Ovary (tissue), 3 donors: ENCODE measurements around the gene DENND6A.

Experiments used
- EP300 ChIP-seq: sonication (generic); formaldehyde crosslinking; IDR thresholded peaks from one replicate; pipeline ENCODE4 v1.6.1; 2017; ENCODE audit warnings: antibody characterized with exemption
- POLR2A ChIP-seq: fragments of 450-650 bp; IDR thresholded peaks from one replicate; pipeline ENCODE4 v1.6.1; 2017; ENCODE audit warnings: antibody characterized with exemption, mild to moderate bottlenecking, moderate library complexity
- TF ChIP-seq, protein P1 (sequence below), 3 donors: fragments of 450-650 bp in 2 of 3; fragments of 200-600 bp in 1 of 3; IDR thresholded peaks; one replicate each; pipeline versions ENCODE4 v1.5.1 to v1.8.0; 2016 to 2022; ENCODE audit warnings: antibody characterized with exemption in 3 of 3, mild to moderate bottlenecking in 1 of 3
- donor health status: DM: no; HTN: no; CAD: no.

GRCh38 chr3:57682284-57682683, 10.6 kb downstream of the DENND6A start:
- TF ChIP-seq, protein P1, sequence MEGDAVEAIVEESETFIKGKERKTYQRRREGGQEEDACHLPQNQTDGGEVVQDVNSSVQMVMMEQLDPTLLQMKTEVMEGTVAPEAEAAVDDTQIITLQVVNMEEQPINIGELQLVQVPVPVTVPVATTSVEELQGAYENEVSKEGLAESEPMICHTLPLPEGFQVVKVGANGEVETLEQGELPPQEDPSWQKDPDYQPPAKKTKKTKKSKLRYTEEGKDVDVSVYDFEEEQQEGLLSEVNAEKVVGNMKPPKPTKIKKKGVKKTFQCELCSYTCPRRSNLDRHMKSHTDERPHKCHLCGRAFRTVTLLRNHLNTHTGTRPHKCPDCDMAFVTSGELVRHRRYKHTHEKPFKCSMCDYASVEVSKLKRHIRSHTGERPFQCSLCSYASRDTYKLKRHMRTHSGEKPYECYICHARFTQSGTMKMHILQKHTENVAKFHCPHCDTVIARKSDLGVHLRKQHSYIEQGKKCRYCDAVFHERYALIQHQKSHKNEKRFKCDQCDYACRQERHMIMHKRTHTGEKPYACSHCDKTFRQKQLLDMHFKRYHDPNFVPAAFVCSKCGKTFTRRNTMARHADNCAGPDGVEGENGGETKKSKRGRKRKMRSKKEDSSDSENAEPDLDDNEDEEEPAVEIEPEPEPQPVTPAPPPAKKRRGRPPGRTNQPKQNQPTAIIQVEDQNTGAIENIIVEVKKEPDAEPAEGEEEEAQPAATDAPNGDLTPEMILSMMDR (IDR thresholded peaks at IDR 0.05), result no peak
- TF ChIP-seq POLR2A (no peak), EP300 (no peak)
